Rectal smooth muscle tissue (tissue), 1 donor: Measurements from ENCODE around the gene GDAP2.
A peak's percentile ranks its signal among the peaks of the same experiment; 100 is the strongest.
"Not testable (repeated sequence)": the region's sequence is repeated elsewhere in the genome, so short reads cannot be mapped to it uniquely, and the experiment has no call there.

ENCODE experiments used
- H3K27ac ChIP-seq: one replicate; pipeline ENCODE4 v1.7.0; 2013; ENCODE audit warnings: low read depth, low read length, inconsistent platforms
- H3K27me3 ChIP-seq: one replicate; pipeline ENCODE4 v1.7.0; 2013; ENCODE audit warnings: low read length; ENCODE audit not compliant: control insufficient read depth, insufficient read depth
- H3K36me3 ChIP-seq: one replicate; pipeline ENCODE4 v1.7.0; 2013; ENCODE audit warnings: low read length; ENCODE audit not compliant: control insufficient read depth, insufficient read depth
- H3K4me1 ChIP-seq: one replicate; pipeline ENCODE4 v1.7.0; 2013; ENCODE audit warnings: low read length; ENCODE audit not compliant: control insufficient read depth, insufficient read depth
- H3K4me3 ChIP-seq: one replicate; pipeline ENCODE4 v1.7.0; 2013; ENCODE audit warnings: low read length
- H3K9ac ChIP-seq: one replicate; pipeline ENCODE4 v1.7.0; 2013; ENCODE audit warnings: low read length

Gene GDAP2

GRCh38 chr1:117930484-117930883 lies 1.1 kb upstream of the GDAP2 start:
- H3K27ac ChIP-seq, result no peak overlapping the region
- H3K4me3 ChIP-seq, result peak overlapping the region; percentile 88
- H3K36me3 ChIP-seq, result no peaks in the 10 kb centered on the region
- H3K9ac ChIP-seq, result no peak overlapping the region
- H3K4me1 ChIP-seq, result peaks cover 21% of the 10 kb centered on the region
- no peaks in the 10 kb centered on the region for H3K27me3 ChIP-seq

GRCh38 chr1:117930173-117930447 lies 689 bp upstream of the GDAP2 start:
- H3K27ac ChIP-seq, result no peak overlapping the region
- peak overlapping the region; percentile 88 for H3K4me3 ChIP-seq
- no peaks in the 10 kb centered on the region for H3K27me3 ChIP-seq
- H3K4me1 ChIP-seq, result peaks cover 21% of the 10 kb centered on the region
- H3K36me3 ChIP-seq, result no peaks in the 10 kb centered on the region
- H3K9ac ChIP-seq, result peak overlapping the region; percentile 28

- no peaks in the 10 kb centered on the region for H3K36me3 ChIP-seq
- no peaks in the 10 kb centered on the region for H3K27me3 ChIP-seq
- H3K27ac ChIP-seq, result peak overlapping the region; percentile 83
- H3K9ac ChIP-seq, result peak overlapping the region; percentile 61
- peaks cover 21% of the 10 kb centered on the region for H3K4me1 ChIP-seq
- peak overlapping the region; percentile 88 for H3K4me3 ChIP-seq
These were observed 509 bp downstream of the GDAP2 start for GRCh38 chr1:117928881-117929342.

- H3K27me3 ChIP-seq, result no peaks in the 10 kb centered on the region
- H3K36me3 ChIP-seq, result no peaks in the 10 kb centered on the region
- no peak overlapping the region for H3K9ac ChIP-seq
- peaks cover 20% of the 10 kb centered on the region for H3K4me1 ChIP-seq
- H3K4me3 ChIP-seq, result no peak overlapping the region
- H3K27ac ChIP-seq, result no peak overlapping the region
These were observed 3.4 kb downstream of the GDAP2 start for GRCh38 chr1:117925981-117926380.

- not testable (repeated sequence) for H3K9ac ChIP-seq, H3K4me1 ChIP-seq, H3K27ac ChIP-seq, H3K36me3 ChIP-seq, H3K4me3 ChIP-seq, H3K27me3 ChIP-seq
These were observed 6.7 kb downstream of the GDAP2 start for GRCh38 chr1:117922717-117923116.

GRCh38 chr1:117921991-117922390 lies 7.4 kb downstream of the GDAP2 start:
- no peaks in the 10 kb centered on the region for H3K27me3 ChIP-seq
- no peak overlapping the region for H3K9ac ChIP-seq
- no peaks in the 10 kb centered on the region for H3K4me1 ChIP-seq
- H3K4me3 ChIP-seq, result no peak overlapping the region
- H3K36me3 ChIP-seq, result peaks cover 3% of the 10 kb centered on the region
- no peak overlapping the region for H3K27ac ChIP-seq

- H3K4me3 ChIP-seq, result no peak overlapping the region
- no peak overlapping the region for H3K27ac ChIP-seq
- H3K27me3 ChIP-seq, result no peaks in the 10 kb centered on the region
- H3K9ac ChIP-seq, result no peak overlapping the region
- peaks cover 8% of the 10 kb centered on the region for H3K36me3 ChIP-seq
- no peaks in the 10 kb centered on the region for H3K4me1 ChIP-seq
These were observed 10.0 kb downstream of the GDAP2 start for GRCh38 chr1:117919376-117919775.

- Histone ChIP-seq H3K27me3 (no peaks in the 10 kb centered on the region), H3K4me1 (no peaks in the 10 kb centered on the region), H3K9ac (no peak overlapping the region), H3K4me3 (no peak overlapping the region), H3K27ac (no peak overlapping the region), H3K36me3 (peaks cover 2% of the 10 kb centered on the region)
These were observed 18.4 kb downstream of the GDAP2 start for GRCh38 chr1:117911051-117911450.

- H3K4me1 ChIP-seq, result no peaks in the 10 kb centered on the region
- H3K9ac ChIP-seq, result no peak overlapping the region
- no peak overlapping the region for H3K27ac ChIP-seq
- no peak overlapping the region for H3K4me3 ChIP-seq
- H3K27me3 ChIP-seq, result no peaks in the 10 kb centered on the region
- peaks cover 10% of the 10 kb centered on the region for H3K36me3 ChIP-seq
These were observed 24.4 kb downstream of the GDAP2 start for GRCh38 chr1:117905019-117905418.

GRCh38 chr1:117904485-117904884 lies 24.9 kb downstream of the GDAP2 start:
- no peak overlapping the region for H3K27ac ChIP-seq
- no peak overlapping the region for H3K9ac ChIP-seq
- no peaks in the 10 kb centered on the region for H3K27me3 ChIP-seq
- no peak overlapping the region for H3K4me3 ChIP-seq
- H3K4me1 ChIP-seq, result no peaks in the 10 kb centered on the region
- H3K36me3 ChIP-seq, result peaks cover 10% of the 10 kb centered on the region

- H3K4me1 ChIP-seq, result no peaks in the 10 kb centered on the region
- H3K4me3 ChIP-seq, result no peak overlapping the region
- no peak overlapping the region for H3K9ac ChIP-seq
- peaks cover 10% of the 10 kb centered on the region for H3K36me3 ChIP-seq
- no peaks in the 10 kb centered on the region for H3K27me3 ChIP-seq
- H3K27ac ChIP-seq, result no peak overlapping the region
These were observed 26.5 kb downstream of the GDAP2 start for GRCh38 chr1:117902944-117903343.

- Histone ChIP-seq H3K9ac (no peak overlapping the region), H3K27ac (no peak overlapping the region), H3K4me3 (no peak overlapping the region), H3K27me3 (no peaks in the 10 kb centered on the region), H3K36me3 (peaks cover 11% of the 10 kb centered on the region), H3K4me1 (no peaks in the 10 kb centered on the region)
These were observed 29.6 kb downstream of the GDAP2 start for GRCh38 chr1:117899801-117900200.

GRCh38 chr1:117897551-117897950 lies 31.9 kb downstream of the GDAP2 start:
- Histone ChIP-seq H3K4me1 (no peaks in the 10 kb centered on the region), H3K27me3 (no peaks in the 10 kb centered on the region), H3K27ac (no peak overlapping the region), H3K4me3 (no peak overlapping the region), H3K36me3 (peaks cover 10% of the 10 kb centered on the region), H3K9ac (no peak overlapping the region)
